ENCODE measurements around the gene JAK2. TPM values are rescaled to one million over a fixed set of nuclear protein-coding genes. Genes with fewer than 3 reads are reported as not detected.

The JAK2 gene
- total and polyA plus RNA-seq, 10 of the 15 experiments (the other 5 are each of a cell fraction or from before 2014, with no cell fraction given), result 4.1 to 22.9 (median 13.7) TPM

DNA sequence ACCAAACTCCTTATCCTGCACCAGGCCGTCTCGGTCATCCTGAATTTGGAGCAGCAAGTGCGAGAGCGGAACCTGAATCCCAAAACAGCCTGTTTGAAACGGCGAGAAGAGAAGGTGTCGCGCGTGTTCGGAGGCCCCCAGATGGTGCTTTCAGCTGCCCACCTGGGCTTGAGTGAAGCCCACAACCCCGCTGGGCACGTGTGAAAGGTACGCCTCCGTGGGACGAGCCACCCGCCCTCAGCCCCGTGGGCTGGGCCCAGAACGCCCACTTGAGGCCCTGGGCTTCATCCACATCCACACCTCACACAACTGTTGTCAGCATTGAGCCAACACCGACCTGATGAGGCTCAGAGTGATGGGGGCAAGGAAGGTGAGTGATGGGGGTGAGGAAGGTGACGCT, 127.6 kb downstream of the JAK2 start:
- intact Hi-C loops (cut with micrococcal nuclease; ENCODE audit: unreplicated experiment), result no loop called here
- Histone ChIP-seq H3K27ac (ENCODE audit: control insufficient read depth, insufficient read depth) (no peak overlapping the region), H3K36me3 (ENCODE audit: control insufficient read depth in 2 of 2, insufficient read depth in 2 of 2, low read length in 1 of 2) (peaks cover 10 to 21% of the 10 kb centered on the region in 2 experiments), H3K27me3 (replicated peaks in 1 of 2; ENCODE audit: control insufficient read depth in 2 of 2, insufficient read depth in 2 of 2, low read length in 1 of 2) (no peaks in the 10 kb centered on the region), H3K79me2 (ENCODE audit: control insufficient read depth, insufficient read depth, low read length) (no peaks in the 10 kb centered on the region), H3K4me1 (ENCODE audit: control insufficient read depth, insufficient read depth, low read length) (no peaks in the 10 kb centered on the region), H2AFZ (ENCODE audit: control insufficient read depth, low read depth, low read length) (no peak overlapping the region), H3K4me3 (no peak overlapping the region), H3K9me3 (replicated peaks; ENCODE audit: control insufficient read depth, insufficient read depth, low read length) (peaks cover 4% of the 10 kb centered on the region), H4K20me1 (ENCODE audit: control insufficient read depth, insufficient read depth) (no peaks in the 10 kb centered on the region), H3K9ac (ENCODE audit: control insufficient read depth, insufficient read depth, low read length) (no peak overlapping the region), H3K4me2 (ENCODE audit: control insufficient read depth, insufficient read depth) (no peak overlapping the region)
- ATAC-seq (no peak), FAIRE-seq (no peak), DNase-seq (ENCODE audit: low read depth, low spot score) (no peak)
- ChIA-PET SMC1A (ENCODE audit: uncharacterized antibody, unreplicated experiment) (no interaction called here), CTCF (no interaction called here), RAD21 (ENCODE audit: unreplicated experiment) (no interaction called here), POLR2A (interaction anchor here (0.6 kb wide), 1 partner anchor 190 kb away, joined by 4 read pairs; no protein-coding TSS in a partner anchor)
- TF ChIP-seq ZNF207 (IDR thresholded peaks at IDR 0.05; ENCODE audit: borderline replicate concordance) (no peak), BHLHE40 (IDR thresholded peaks at IDR 0.05; ENCODE audit: borderline replicate concordance in 1 of 2, low read depth in 2 of 2, low read length in 1 of 2) (no peak), SMC3 (IDR thresholded peaks at IDR 0.05; ENCODE audit: borderline replicate concordance, low read length) (no peak), ZNF274 (IDR thresholded peaks at IDR 0.05; ENCODE audit: insufficient read depth, insufficient read length) (no peak), CHD1 (IDR thresholded peaks at IDR 0.05; ENCODE audit: low read depth, low read length) (no peak), EED (IDR thresholded peaks at IDR 0.05; ENCODE audit: low read depth) (no peak), CHD4 (IDR thresholded peaks at IDR 0.05) (no peak), MEF2A (IDR thresholded peaks at IDR 0.05; ENCODE audit: insufficient read depth, low read depth, low read length) (no peak)
- TF ChIP-seq, protein P1, sequence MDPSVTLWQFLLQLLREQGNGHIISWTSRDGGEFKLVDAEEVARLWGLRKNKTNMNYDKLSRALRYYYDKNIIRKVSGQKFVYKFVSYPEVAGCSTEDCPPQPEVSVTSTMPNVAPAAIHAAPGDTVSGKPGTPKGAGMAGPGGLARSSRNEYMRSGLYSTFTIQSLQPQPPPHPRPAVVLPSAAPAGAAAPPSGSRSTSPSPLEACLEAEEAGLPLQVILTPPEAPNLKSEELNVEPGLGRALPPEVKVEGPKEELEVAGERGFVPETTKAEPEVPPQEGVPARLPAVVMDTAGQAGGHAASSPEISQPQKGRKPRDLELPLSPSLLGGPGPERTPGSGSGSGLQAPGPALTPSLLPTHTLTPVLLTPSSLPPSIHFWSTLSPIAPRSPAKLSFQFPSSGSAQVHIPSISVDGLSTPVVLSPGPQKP (IDR thresholded peaks at IDR 0.05; ENCODE audit: low read depth, low read length), result no peak
- TF ChIP-seq, protein P2, sequence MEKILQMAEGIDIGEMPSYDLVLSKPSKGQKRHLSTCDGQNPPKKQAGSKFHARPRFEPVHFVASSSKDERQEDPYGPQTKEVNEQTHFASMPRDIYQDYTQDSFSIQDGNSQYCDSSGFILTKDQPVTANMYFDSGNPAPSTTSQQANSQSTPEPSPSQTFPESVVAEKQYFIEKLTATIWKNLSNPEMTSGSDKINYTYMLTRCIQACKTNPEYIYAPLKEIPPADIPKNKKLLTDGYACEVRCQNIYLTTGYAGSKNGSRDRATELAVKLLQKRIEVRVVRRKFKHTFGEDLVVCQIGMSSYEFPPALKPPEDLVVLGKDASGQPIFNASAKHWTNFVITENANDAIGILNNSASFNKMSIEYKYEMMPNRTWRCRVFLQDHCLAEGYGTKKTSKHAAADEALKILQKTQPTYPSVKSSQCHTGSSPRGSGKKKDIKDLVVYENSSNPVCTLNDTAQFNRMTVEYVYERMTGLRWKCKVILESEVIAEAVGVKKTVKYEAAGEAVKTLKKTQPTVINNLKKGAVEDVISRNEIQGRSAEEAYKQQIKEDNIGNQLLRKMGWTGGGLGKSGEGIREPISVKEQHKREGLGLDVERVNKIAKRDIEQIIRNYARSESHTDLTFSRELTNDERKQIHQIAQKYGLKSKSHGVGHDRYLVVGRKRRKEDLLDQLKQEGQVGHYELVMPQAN (conservative IDR thresholded peaks at IDR 0.05), result no peak
- in situ Hi-C loops (cut with MboI), result no loop called here
- 96% methylated on average over 19 of the region's 20 CpGs for WGBS (ENCODE audit: insufficient coverage, insufficient replicate concordance, low lambda C conversion rate, missing lambda C conversion rate)
- BruUV-seq (replicated peaks), result no TSS peak
